Peyer's patch (tissue), 4 donors: ENCODE data around the gene CD160.

ENCODE experiments used
- CTCF ChIP-seq, 6 experiments: fragments of 450-650 bp in 4 of 6; fragments of 200-600 bp in 2 of 6; sonication (generic) in 1 of 6; IDR thresholded peaks; one replicate each; pipeline ENCODE4 v1.5.1; 2017 to 2019; ENCODE audit warnings: antibody characterized with exemption in 6 of 6, mild to moderate bottlenecking in 3 of 6, moderate library complexity in 1 of 6
- POLR2A ChIP-seq, 2 donors: fragments of 450-650 bp; IDR thresholded peaks; one replicate each; pipeline ENCODE4 v1.5.1; 2017; ENCODE audit warnings: antibody characterized with exemption in 2 of 2, mild to moderate bottlenecking in 2 of 2, moderate library complexity in 2 of 2

- no peak for TF ChIP-seq POLR2A (IDR thresholded peaks at IDR 0.05)
- TF ChIP-seq CTCF (IDR thresholded peaks at IDR 0.05), result no peak
Measured at GRCh38 chr1:145786271-145786670, 67.0 kb downstream of the CD160 start.
